Activated CD4-positive, alpha-beta T cell treated with anti-CD3 and anti-CD28 coated beads, Interleukin-2, amount 50 U/mL, for 48 hours (primary cell): ENCODE data around the gene HIGD2A.

Source experiments
- DNase-seq, 2 experiments: peaks; one replicate each; pipeline ENCODE4 v3.0.0-alpha.2; 2020

The HIGD2A gene

DNA sequence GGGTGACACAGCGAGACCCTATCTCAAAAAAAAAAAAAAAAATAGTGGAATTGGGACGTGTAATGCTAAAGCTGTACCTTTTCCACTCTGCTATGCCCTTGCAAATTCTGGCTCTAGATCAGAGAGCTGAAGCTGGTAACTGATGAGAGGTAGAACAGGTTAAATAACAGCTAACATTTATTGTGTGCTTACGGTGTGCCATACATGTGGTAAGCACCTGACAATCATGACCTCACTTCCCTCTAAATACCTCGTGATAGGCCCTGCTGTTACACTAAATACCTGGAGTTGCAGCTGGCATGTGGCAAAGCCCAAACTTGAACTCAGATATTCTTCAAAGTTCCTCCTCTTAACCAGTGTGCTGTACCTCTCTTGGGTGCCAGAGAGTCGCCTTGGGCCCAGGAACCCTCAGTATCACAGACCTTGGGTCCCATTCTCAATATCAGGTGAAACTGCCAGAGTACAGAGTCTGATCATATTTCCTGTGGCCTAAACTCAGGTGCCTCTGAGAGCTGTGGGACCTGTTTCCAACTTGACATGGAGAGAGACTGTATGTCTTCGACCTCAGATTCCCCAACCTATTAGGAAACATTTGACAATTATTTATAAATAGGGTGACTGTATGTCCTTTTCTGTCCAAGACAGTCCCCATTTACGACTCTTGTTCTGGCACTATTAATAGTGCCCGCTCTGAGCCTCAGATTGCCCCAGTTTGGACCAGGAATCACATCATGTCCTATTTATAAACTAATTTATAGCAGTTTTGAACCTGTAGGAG, 18.4 kb upstream of the HIGD2A start:
- no peak for DNase-seq

DNA sequence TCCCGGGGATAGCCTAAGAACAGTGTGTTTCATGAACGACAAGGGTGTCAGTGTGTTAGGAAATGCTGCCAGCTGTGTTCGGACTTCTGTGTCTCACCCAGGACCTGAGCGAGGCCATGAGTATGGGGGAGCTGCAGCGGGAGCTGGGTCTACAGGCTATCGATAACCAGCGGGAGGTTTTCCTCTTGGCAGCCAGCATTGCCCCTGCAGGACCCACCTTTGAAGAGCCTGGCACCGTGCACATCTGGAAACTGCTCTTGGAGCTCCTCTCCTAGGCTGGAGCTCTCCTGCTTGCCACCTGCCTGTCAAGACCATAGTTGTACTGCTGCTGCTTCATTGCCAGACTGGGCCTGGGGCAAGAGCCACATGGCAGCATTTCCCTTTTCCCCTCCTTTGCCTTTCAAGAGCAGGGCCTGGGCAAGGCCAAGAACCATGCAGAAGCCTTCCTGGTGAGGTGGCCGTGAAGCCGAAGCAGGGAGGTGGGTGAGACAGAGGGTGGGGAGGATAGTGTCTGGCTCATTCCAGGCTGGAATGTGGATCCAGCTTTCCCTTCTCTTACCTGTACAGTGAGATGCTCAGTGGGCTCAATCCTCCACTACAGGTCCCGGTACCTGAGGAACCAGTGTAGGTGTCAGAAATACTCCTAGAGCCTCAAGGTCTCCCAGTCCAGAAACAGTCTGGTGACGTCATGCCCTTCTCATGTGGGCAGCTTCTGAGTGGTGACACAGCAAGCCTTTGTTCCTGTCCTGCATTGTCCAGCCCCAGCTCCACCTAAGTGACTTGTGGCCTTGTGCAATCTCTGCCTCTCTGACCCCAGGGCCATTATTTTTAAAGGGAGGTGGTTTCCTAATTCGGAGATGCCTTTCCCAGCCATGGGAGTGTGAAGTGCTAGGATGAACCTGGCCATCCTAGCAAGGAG, 16.7 kb upstream of the HIGD2A start:
- DNase-seq: no peak

DNA sequence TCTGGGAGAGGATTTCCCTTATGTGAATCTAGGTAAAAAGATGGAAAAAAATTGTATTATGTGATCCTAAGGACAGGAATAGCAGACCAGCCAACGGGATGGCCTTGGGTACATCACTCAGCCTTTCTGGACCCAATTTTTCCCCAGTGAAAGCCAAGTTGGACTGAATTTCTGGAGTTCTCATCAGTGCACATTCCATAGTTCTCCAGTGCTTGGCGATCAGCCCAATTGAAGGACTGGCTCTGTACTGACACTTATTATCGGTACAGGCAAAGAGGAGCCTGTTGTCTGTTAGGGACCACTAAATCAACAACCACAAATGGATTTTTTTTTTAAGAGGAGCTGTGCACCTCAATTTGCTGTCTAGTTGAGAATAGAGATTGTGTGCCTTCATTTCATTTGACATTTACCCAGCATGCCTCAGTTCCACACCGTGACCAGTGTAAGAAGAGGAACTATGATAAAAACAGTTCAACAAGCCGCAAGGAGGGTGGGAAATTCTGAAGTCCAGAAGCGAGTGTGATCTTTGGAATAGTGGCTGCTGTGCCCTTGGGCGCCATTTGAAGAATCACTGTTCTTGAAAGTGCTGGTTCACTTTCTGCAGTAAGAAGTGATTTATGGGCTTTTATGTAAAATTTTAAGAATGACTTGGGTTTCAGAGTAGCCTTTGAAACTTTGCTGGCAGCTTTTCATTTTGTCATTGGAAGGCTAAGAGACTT, 15.3 kb upstream of the HIGD2A start:
- no peak for DNase-seq

DNA sequence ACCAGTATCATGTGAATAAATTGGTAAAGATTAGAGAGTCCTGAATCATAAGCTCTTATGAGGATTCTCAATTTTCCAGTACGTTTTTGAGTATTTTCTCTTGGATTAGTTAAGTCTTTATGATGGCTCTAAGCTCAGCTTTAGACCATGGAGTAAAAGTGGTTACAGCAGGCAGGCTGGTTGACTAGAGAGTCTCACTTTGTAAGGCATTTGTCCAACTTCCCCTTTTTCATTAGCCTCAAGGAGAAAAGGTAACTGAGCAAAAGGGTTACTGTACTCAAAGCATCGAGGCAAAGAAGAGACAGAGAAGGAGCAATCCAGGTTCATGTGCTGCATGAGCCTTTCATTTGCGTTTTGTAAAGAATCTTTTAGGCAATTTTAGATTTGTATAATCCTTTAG, 8.7 kb upstream of the HIGD2A start:
- no peak for DNase-seq

DNA sequence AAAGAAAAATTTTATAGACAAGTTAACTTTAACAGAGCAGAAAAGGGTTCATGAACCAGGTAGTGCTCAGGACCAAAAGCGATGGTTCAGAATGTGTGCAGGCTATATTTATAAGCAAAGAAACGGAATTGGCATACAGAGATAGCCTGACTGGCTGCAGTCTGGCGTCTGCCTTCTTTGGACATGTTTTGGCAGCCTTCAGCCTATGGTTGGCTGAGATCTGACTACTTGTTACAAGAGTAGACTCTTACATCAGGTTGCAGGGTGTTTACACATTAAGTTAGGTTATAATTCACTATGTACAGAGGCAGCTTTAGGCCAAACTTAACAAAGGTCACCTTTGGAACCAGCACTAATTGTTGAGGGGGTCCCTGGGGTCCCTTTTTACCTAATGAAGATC, 7.1 kb upstream of the HIGD2A start:
- DNase-seq: no peak

DNA sequence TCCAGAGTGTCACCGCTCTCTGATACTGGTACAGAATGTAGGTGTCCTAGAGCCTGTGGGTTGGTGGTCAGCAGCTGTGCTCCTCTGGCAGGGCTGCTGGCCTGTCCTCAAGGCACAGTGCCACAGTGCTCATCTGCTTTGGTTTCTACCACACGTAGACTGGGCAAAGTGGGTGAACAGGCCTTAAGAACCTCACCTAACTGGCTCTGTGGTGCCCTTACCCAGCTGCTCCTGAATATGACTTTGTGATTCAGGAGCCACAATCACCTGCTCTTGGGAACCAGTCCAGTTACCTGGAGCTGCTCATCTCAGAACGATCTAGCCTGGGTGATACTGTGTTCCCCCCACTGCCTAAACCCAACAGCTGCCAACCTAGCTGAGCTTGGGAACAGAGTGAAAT, 6.6 kb upstream of the HIGD2A start:
- DNase-seq: no peak

DNA sequence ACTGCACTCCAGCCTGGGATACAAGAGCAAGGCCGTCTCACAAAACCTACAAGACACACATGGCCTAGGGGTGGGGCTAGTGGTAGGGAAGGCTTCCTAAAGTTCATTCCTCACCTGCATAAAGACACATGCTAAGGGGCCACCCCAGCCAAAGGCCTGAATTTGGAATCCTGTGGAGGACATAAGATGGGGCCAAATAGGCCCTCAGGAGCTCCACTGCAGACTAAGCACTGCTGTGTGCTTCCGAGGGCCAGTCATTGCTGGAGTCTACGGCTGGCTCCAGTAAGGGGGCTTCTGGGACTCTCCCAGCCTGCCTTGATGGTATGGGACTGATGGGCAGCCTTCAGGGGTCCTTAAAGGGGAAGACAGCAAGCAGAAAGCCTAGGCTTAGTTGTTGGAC, 5.8 kb upstream of the HIGD2A start:
- no peak for DNase-seq

DNA sequence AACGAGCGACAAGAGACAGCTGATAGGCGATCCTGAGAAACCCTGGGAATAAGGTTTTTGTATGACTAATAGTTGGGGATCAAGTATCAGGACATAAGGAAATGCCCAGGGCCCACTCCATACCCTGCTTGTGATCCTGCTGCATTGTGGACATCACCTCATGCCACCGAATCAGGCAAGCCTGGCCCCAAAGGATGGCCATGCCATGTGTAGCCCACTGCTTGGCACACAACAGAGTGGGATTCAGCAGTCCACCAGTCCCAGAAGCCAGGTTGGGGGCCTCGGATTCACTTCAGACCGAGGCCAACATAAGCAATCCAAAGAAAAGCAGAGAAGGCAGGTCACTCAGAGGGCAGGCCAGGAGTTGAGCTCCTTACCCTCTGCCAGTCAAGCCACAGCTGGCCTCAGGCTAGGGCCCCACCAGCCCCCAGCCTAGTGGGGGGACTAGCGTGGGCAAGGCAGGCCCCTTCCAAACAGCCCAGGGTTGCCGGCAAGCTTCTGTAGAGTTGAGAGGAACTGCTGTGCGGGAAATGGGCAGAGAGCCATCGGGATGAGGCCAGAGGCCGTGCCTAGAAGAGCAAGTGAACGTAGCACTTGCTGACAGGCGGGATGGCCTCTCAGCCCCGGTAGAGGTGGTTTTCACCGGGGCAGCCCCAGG, 5.2 kb upstream of the HIGD2A start:
- no peak for DNase-seq

DNA sequence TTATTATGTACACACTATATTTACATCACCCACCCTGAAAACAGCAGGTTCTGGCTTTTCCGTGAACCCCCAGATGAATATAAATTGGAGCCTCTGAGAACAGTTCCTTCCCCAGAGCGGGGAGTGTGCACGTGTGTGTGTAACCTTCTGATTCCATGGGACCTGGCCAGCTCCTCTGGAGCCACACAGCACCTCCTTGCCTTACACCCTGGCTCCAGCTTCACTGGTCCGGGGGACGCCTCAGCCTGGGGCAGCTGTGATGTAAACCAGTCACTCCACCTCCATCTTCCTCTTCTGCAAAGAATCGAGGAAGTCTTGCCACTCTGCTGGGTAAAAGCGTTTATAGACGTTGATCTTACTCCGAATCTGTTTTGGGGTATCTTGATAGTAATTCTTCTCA, 4.6 kb upstream of the HIGD2A start:
- DNase-seq: no peak

DNA sequence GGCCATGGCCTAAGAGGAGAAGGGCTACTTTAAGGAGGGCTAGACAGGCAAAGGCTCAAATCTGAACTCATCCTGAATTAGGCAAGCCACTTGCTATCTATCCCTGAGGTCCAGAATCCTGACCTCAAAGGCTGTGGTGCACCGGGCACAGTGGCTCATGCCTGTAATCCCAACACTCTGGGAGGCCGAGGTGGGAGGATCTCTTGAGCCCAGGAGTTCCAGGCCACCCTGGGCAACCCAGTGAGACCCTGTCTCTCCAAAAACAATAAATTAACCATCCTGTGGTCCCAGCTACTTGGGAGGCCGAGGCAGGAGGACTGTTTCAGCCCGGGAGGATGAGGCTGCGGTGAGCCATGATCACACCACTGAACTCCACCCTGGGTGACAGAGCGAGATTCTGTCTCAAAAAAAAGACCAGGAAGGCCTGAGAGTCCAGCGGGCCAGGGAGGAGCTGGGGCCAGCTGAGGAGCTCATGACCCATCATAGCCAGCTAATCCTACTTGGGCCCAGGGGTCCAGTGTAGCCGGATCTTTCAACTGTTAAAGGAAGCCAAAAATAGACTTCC, 4.1 kb upstream of the HIGD2A start:
- DNase-seq: no peak

DNA sequence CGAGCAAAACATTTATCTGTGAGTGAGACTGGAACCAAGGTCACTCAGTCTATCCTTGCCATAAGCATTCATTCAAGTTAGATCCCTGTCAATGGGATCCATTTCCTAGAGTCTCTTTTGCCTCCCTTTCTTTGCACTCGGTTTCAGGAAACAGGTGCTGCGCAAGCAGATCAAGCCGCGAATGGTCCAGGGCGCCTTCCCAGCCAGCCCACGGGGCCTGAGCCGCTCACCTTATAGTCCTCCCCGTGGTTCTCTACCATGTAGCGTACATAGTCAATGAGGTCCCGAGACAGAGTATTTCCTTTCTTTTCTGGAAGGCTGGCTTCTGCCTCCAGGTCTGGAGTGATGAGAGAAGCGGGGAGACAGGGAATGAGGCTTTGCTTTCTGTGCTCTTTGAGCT, 3.6 kb upstream of the HIGD2A start:
- no peak for DNase-seq

DNA sequence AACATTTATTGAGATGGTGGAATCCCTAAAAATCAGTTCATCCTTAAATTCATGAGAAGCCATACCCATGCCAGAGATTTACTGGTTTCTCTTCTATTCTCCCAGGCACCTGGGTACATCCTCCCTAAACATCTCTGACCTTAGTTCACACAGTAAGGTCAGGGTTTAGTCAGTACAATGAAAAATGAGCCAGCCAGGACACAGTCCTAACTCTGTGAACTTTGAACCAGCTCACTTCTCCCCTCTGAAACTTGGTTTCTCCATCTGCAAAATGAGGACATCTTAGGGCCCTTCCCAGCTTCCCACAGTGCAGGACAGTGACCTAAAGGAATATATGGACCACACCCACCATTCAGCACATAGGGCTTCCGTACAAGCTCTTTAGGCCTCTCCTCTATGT, 2.1 kb upstream of the HIGD2A start:
- no peak for DNase-seq

DNA sequence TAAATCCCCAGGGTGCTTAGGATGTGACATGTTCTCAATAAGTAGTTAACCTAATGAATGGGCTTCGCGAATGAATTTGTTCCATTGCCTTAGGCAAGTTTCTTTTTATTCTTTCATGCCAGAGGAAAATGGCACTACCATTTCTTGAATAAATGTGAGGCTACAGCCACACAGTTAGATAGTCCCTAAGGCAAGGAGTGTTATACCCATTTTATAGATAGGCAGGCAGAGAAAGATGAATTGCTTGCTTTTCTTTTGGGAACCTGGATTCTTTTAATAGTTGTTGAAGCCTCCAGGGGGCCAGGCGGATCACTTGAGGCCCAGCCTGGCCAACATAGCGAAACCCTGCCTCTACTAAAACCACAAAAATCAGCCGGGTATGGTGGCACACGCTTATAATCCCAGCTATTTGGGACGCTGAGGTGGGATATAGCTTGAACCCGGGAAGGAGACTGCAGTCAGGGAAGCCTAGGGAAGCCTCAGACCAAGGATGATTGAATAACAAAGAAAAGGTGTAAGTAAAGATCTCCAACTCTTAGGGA, 1.1 kb upstream of the HIGD2A start:
- no peak for DNase-seq

DNA sequence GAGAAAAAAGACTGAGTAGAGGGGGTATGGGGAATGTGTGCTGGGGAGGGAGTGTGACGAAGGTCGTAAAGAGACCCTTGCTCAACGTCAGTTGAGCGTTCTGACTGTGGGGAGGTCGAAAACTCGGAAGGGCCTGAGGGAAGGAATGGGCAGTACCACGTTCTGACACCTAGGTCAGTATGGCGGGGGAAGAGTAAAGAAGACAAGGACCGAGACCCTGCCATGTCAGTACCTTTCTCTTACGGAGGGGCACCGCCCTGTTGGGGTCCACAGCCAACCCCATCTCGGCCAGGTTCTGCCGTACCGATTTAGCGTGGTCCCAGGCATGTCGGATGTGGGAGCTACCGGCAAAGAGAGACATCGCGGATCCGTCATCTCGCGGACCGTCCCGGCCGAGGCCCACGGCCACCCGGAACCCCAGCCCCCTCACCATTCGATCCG, 528 bp upstream of the HIGD2A start:
- DNase-seq: peak in 1 of 2 experiments; percentile 3

DNA sequence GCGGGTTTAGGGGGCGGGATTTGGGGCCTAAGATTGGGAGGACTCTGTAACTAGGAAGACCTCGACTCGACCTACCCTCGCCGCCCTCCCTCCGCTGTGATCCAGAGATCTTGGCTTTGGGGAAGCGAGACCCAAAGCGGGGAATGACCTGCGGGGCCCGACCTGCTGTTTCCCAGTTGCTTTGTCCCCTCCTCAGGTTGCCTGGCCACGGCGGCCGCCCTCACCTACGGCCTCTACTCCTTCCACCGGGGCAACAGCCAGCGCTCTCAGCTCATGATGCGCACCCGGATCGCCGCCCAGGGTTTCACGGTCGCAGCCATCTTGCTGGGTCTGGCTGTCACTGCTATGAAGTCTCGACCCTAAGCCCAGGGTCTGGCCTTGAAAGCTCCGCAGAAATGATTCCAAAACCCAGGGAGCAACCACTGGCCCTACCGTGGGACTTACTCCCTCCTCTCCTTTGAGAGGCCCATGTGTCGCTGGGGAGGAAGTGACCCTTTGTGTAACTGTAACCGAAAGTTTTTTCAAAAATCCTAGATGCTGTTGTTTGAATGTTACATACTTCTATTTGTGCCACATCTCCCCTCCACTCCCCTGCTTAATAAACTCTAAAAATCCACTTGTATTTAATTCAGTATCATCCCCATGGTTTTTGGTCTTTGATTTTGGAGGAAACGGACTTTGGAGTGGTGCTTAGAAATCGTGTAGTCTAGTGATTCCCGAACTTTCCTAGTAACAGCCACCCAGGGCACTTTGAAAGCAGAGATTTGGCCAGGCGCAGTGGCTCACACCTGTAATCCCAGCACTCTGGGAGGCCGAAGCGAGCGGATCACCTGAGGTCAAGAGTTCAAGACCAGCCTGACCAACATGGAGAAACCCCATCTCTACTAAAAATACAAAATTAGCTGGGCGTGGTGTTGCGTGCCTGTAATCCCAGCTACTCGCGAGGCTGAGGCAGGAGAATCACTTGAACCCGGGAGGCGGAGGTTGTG, 878 bp downstream of the HIGD2A start:
- DNase-seq: no peak

DNA sequence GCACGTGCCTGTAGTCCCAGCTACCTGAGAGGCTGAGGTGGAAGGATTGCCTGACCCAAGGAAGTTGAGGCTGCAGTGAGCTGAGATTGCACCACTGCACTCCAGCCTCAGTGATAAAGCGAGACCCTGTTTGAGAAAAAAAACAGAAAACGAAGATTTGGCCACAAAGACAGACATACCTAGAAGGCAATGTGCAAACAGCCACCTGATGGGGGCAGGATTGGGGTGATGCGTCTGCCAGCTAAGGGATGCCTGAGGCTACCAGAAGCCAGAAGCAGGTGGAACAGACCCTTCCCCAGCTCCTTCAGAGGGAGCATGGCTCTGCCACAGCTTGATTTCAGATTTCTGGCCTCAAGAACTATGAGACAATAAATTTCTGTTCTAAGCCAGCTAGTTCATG, 2.9 kb downstream of the HIGD2A start:
- DNase-seq: no peak

DNA sequence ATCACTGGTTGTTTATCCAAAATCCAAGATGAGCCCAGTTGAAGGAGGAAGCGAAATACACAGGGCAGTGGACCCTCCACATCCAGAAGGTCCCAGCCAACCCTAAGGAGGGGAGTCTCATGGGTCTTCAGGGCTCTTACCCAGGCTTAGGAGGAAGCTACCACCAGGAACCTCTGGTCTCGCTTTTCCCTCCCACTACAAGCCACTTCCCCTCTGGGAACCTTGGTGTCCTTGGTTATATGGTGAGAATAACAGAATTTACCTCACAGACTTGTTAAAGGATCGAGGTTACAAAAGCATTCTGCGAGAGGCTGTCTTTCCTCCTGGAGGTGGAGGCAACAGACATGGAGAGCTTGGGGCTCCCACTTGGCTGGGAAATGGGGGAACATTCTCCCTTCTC, 3.4 kb downstream of the HIGD2A start:
- DNase-seq: no peak

DNA sequence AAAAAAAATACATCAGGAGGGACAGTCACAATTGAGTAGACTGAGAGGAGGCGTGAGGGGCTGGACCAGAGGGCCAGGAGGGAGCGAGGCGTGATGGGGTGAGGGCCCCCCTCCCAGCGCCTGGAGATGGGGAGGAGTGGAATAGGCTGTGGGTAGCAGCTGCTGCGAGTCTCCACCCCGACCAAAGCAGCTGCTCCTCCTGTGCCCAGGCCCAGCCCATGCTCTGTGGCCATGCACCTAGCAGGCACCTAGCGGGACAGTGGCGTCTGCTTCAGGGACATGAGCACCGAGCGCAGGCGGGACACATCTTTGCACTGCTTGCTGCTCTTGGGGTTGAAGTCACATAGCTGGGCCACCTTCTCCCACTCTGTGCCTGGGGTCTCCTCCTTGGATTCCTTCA, 4.0 kb downstream of the HIGD2A start:
- no peak for DNase-seq

DNA sequence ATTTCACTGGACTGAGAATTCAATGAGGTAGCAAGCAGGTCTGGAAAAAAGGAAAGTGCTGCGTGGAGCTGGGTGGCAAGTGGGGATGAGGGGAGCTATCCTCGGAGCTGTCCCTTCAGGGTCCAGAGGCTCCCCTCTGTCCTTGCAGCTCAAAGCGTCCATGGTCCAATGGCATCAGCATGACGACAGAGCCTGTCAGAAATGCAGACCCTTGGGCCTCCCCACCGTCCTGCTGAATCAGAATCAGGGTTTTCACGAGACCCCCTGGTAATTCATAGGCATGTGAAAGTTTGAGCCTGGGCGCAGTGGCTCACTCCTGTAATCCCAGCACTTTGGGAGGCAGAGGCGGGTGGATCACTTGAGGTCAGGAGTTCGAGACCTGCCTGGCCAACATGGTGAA, 5.5 kb downstream of the HIGD2A start:
- no peak for DNase-seq

DNA sequence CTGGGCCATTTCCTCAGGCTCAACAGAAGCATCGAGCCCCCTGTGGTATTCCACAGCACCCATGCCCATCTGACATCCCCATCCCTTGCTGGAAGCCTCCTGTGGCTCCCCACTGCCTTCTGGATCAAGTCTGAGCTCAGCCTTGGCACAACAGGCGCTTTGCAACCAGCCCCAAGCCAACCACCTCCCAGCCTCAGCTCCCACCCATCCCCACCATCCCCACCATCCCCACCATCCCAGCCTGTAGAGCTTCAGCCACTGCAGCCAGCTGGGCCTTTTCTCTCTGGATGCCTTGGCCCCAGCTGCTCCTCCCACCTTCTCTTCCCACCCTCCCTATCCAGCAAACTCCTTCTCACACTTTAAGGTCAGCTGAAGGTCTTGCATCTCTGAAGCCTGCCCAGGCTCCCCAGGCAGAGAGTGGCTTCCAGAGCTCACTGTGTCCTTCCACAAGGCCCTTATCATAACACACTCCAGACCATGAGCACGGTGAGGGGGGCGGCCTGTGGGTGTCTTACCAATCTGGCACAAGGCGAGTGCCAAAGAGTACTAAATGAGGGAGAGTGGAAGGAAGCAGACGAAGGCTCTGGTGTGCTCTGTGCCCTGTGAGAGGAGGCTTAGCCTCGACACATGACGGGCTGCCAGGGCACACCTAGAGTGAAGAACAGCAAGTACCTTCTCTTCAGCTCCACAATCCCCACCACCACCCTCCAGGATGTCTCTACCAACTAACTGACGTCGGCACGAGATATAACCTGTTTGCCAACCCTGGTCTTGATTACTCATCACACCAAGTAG, 6.5 kb downstream of the HIGD2A start:
- no peak for DNase-seq
